Measurements from ENCODE around the gene ITGA6.
"Not testable (repeated sequence)": the region's sequence is repeated elsewhere in the genome, so short reads cannot be mapped to it uniquely, and the experiment has no call there.

The ITGA6 gene

GRCh38 chr2:172525601-172526000 lies 98.2 kb downstream of the ITGA6 start:
- no peaks in the 10 kb centered on the region for H3K79me2 ChIP-seq (ENCODE audit: control insufficient read depth, insufficient read depth, low read length, unreplicated experiment)
- no peak overlapping the region for H3K4me3 ChIP-seq (ENCODE audit: low read depth, low read length)
- H2AFZ ChIP-seq (ENCODE audit: low read length, unreplicated experiment): no peak overlapping the region
- H3K36me3 ChIP-seq (ENCODE audit: insufficient read depth, low read length): peaks cover 6% of the 10 kb centered on the region; the same call in 1 of the 2 replicates
- no peak overlapping the region for H3K27ac ChIP-seq (ENCODE audit: low read depth, low read length)
- no peaks in the 10 kb centered on the region for H3K27me3 ChIP-seq (ENCODE audit: insufficient read depth, low read length)
- no peaks in the 10 kb centered on the region for H3K4me1 ChIP-seq (ENCODE audit: control insufficient read depth, insufficient read depth, low read length, unreplicated experiment)

DNA sequence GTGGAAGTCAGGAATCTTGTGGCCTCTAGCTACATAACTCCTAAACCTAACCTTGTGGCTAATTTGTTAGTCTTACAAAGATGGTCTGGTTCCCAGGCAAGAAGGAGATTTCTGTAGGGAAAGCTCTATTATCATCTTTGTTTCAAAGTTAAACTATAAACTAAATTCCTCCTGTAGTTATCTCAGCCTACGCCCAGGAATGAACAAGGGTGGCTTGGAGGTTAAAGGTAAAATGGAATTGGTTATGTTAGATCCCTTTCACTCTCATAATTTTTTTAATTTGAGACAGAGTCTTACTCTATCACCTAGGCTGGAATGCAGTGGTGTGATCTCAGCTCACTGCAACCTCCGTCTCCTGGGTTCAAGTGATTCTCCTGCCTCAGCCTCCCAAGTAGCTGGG lies 103.9 kb downstream of the ITGA6 start:
- H3K36me3 ChIP-seq (ENCODE audit: insufficient read depth, low read length): peaks cover 12% of the 10 kb centered on the region; the same call in 1 of the 2 replicates
- no peaks in the 10 kb centered on the region for H3K79me2 ChIP-seq (ENCODE audit: control insufficient read depth, insufficient read depth, low read length, unreplicated experiment)
- no peaks in the 10 kb centered on the region for H3K4me1 ChIP-seq (ENCODE audit: control insufficient read depth, insufficient read depth, low read length, unreplicated experiment)
- H3K27me3 ChIP-seq (ENCODE audit: insufficient read depth, low read length): no peaks in the 10 kb centered on the region
- no peak overlapping the region for H2AFZ ChIP-seq (ENCODE audit: low read length, unreplicated experiment)
- no peak overlapping the region for H3K27ac ChIP-seq (ENCODE audit: low read depth, low read length)
- no peak overlapping the region for H3K4me3 ChIP-seq (ENCODE audit: low read depth, low read length)

- not testable (repeated sequence) for H3K4me1 ChIP-seq (ENCODE audit: control insufficient read depth, insufficient read depth, low read length, unreplicated experiment); H3K4me3 ChIP-seq (ENCODE audit: low read depth, low read length); H3K27me3 ChIP-seq (ENCODE audit: insufficient read depth, low read length); H3K79me2 ChIP-seq (ENCODE audit: control insufficient read depth, insufficient read depth, low read length, unreplicated experiment); H3K27ac ChIP-seq (ENCODE audit: low read depth, low read length); H2AFZ ChIP-seq (ENCODE audit: low read length, unreplicated experiment)
- H3K36me3 ChIP-seq (ENCODE audit: insufficient read depth, low read length): peaks cover 12% of the 10 kb centered on the region; the same call in 1 of the 2 replicates
Observed at GRCh38 chr2:172532461-172532860, 105.1 kb downstream of the ITGA6 start.

- H3K36me3 ChIP-seq (ENCODE audit: insufficient read depth, low read length): peaks cover 12% of the 10 kb centered on the region; the same call in 1 of the 2 replicates
Observed at GRCh38 chr2:172533687-172534086, 106.3 kb downstream of the ITGA6 start.

DNA sequence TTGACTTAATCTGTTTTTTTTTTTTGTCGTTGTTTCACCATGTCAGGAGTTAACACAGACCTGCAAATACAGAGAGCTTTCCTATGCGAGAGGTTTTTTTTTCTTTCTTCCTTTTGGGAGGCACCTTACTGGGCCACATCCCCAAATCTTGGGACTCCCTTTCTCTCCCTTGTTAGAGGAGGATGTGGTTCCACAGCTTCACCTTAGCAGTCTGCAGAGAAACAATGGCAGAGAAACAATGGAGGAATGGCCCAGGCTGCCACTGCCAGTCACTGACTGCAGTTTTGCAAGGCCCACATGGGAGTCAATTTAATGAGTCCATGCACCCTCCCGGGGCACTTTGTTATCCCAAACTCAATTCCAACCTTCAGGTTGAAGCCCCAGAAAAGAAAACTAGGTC lies 107.7 kb downstream of the ITGA6 start:
- Histone ChIP-seq H3K4me3 (ENCODE audit: low read depth, low read length) (no peak overlapping the region), H3K27ac (ENCODE audit: low read depth, low read length) (no peak overlapping the region), H3K36me3 (ENCODE audit: insufficient read depth, low read length) (peaks cover 11% of the 10 kb centered on the region; the same call in 1 of the 2 replicates)

More at GRCh38 chr2:172533687-172534086, 106.3 kb downstream of the ITGA6 start:
- Histone ChIP-seq H3K79me2 (ENCODE audit: control insufficient read depth, insufficient read depth, low read length, unreplicated experiment) (no peaks in the 10 kb centered on the region), H3K27me3 (ENCODE audit: insufficient read depth, low read length) (no peaks in the 10 kb centered on the region), H3K27ac (ENCODE audit: low read depth, low read length) (no peak overlapping the region), H3K4me1 (ENCODE audit: control insufficient read depth, insufficient read depth, low read length, unreplicated experiment) (no peaks in the 10 kb centered on the region), H2AFZ (ENCODE audit: low read length, unreplicated experiment) (no peak overlapping the region), H3K4me3 (ENCODE audit: low read depth, low read length) (no peak overlapping the region)

DNA sequence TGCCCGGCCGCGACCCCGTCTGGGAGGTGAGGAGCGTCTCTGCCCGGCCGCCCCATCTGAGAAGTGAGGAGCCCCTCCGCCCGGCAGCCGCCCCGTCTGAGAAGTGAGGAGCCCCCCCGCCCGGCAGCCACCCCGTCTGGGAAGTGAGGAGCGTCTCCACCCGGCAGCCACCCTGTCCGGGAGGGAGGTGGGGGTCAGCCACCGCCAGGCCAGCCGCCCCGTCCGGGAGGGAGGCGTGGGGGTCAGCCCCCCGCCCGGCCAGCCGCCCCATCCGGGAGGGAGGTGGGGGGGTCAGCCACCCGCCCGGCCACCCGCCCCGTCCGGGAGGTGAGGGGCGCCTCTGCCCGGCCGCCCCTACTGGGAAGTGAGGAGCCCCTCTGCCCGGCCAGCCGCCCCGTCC lies 110.5 kb downstream of the ITGA6 start:
- not testable (repeated sequence) for H3K4me1 ChIP-seq (ENCODE audit: control insufficient read depth, insufficient read depth, low read length, unreplicated experiment); H2AFZ ChIP-seq (ENCODE audit: low read length, unreplicated experiment); H3K27ac ChIP-seq (ENCODE audit: low read depth, low read length); H3K4me3 ChIP-seq (ENCODE audit: low read depth, low read length); H3K36me3 ChIP-seq (ENCODE audit: insufficient read depth, low read length); H3K27me3 ChIP-seq (ENCODE audit: insufficient read depth, low read length); H3K79me2 ChIP-seq (ENCODE audit: control insufficient read depth, insufficient read depth, low read length, unreplicated experiment)

More for the DNA sequence above, 107.7 kb downstream of the ITGA6 start:
- H3K27me3 ChIP-seq (ENCODE audit: insufficient read depth, low read length): no peaks in the 10 kb centered on the region
- H2AFZ ChIP-seq (ENCODE audit: low read length, unreplicated experiment): no peak overlapping the region
- H3K4me1 ChIP-seq (ENCODE audit: control insufficient read depth, insufficient read depth, low read length, unreplicated experiment): no peaks in the 10 kb centered on the region
- H3K79me2 ChIP-seq (ENCODE audit: control insufficient read depth, insufficient read depth, low read length, unreplicated experiment): no peaks in the 10 kb centered on the region

DNA sequence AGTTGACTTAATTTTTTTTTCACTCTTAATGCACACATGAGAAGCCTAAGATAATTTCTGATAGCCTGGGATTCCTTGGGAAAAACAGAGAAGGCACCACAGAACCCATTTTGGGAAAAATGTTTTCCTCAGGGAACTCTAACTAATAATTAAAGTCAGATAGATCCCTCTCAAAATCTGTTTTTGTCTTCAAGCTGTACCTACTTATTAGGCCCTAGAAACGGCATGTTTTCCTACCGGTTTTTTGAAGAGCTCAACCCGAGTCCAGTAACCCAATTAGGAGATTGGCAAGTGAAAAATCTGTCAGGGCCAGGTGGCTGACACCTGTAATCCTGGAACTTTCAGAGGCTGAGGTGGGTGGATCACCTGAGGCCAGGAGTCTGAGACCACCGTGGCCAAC lies 112.4 kb downstream of the ITGA6 start:
- H3K79me2 ChIP-seq (ENCODE audit: control insufficient read depth, insufficient read depth, low read length, unreplicated experiment): no peaks in the 10 kb centered on the region
- H3K4me3 ChIP-seq (ENCODE audit: low read depth, low read length): no peak overlapping the region
- no peak overlapping the region for H3K27ac ChIP-seq (ENCODE audit: low read depth, low read length)
- no peak overlapping the region for H2AFZ ChIP-seq (ENCODE audit: low read length, unreplicated experiment)
- no peaks in the 10 kb centered on the region for H3K36me3 ChIP-seq (ENCODE audit: insufficient read depth, low read length)
- H3K27me3 ChIP-seq (ENCODE audit: insufficient read depth, low read length): no peaks in the 10 kb centered on the region
- H3K4me1 ChIP-seq (ENCODE audit: control insufficient read depth, insufficient read depth, low read length, unreplicated experiment): no peaks in the 10 kb centered on the region

GRCh38 chr2:172540421-172540820 lies 113.0 kb downstream of the ITGA6 start:
- Histone ChIP-seq H3K4me1 (ENCODE audit: control insufficient read depth, insufficient read depth, low read length, unreplicated experiment) (no peaks in the 10 kb centered on the region), H3K27ac (ENCODE audit: low read depth, low read length) (no peak overlapping the region), H3K36me3 (ENCODE audit: insufficient read depth, low read length) (no peaks in the 10 kb centered on the region), H2AFZ (ENCODE audit: low read length, unreplicated experiment) (no peak overlapping the region), H3K27me3 (ENCODE audit: insufficient read depth, low read length) (no peaks in the 10 kb centered on the region), H3K79me2 (ENCODE audit: control insufficient read depth, insufficient read depth, low read length, unreplicated experiment) (no peaks in the 10 kb centered on the region), H3K4me3 (ENCODE audit: low read depth, low read length) (no peak overlapping the region)

DNA sequence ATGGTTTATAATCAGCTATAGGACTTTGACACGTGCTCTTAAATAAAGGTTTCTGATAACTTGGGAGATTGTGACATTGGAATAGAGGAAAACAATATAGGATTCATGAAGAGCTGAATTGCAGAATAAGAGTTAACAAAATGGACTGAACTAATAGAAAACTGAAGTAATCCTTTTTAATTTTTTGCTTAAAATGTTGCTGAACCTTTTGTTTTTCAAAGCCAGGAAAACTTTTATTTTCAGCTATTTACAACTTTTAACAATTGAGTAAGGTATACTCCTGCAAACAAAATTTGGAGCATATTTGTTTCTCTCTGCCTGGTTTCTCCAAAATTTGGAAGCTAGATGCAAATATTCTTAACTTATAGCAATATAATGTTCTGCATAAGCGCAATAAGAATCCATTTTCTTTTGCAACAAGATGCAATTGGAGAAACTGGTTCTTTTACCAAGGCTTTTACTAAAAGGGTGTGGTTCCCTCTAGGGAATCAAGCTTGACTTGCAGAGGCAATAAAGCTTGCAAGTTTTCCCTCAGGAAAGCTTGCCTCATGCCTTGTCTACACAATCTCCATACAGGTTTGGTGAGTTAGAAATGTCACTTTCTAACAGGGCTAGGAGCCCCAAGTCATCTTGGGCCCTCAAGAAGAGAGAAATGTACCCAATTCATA lies 118.2 kb downstream of the ITGA6 start:
- peaks cover 10% of the 10 kb centered on the region; the same call in 1 of the 2 replicates for H3K36me3 ChIP-seq (ENCODE audit: insufficient read depth, low read length)
- no peak overlapping the region for H3K4me3 ChIP-seq (ENCODE audit: low read depth, low read length)
- H3K27me3 ChIP-seq (ENCODE audit: insufficient read depth, low read length): no peaks in the 10 kb centered on the region
- H3K27ac ChIP-seq (ENCODE audit: low read depth, low read length): no peak overlapping the region
- H2AFZ ChIP-seq (ENCODE audit: low read length, unreplicated experiment): no peak overlapping the region
- H3K79me2 ChIP-seq (ENCODE audit: control insufficient read depth, insufficient read depth, low read length, unreplicated experiment): no peaks in the 10 kb centered on the region
- H3K4me1 ChIP-seq (ENCODE audit: control insufficient read depth, insufficient read depth, low read length, unreplicated experiment): no peaks in the 10 kb centered on the region

GRCh38 chr2:172549131-172549530 lies 121.7 kb downstream of the ITGA6 start:
- Histone ChIP-seq H3K4me1 (ENCODE audit: control insufficient read depth, insufficient read depth, low read length, unreplicated experiment) (peaks cover 31% of the 10 kb centered on the region), H3K79me2 (ENCODE audit: control insufficient read depth, insufficient read depth, low read length, unreplicated experiment) (peaks cover 6% of the 10 kb centered on the region), H3K27ac (ENCODE audit: low read depth, low read length) (no peak overlapping the region), H2AFZ (ENCODE audit: low read length, unreplicated experiment) (no peak overlapping the region), H3K4me3 (ENCODE audit: low read depth, low read length) (no peak overlapping the region), H3K27me3 (ENCODE audit: insufficient read depth, low read length) (no peaks in the 10 kb centered on the region), H3K36me3 (ENCODE audit: insufficient read depth, low read length) (peaks cover 10% of the 10 kb centered on the region; the same call in 1 of the 2 replicates)

GRCh38 chr2:172549802-172550201 lies 122.4 kb downstream of the ITGA6 start:
- H3K36me3 ChIP-seq (ENCODE audit: insufficient read depth, low read length); H2AFZ ChIP-seq (ENCODE audit: low read length, unreplicated experiment); H3K27me3 ChIP-seq (ENCODE audit: insufficient read depth, low read length); H3K27ac ChIP-seq (ENCODE audit: low read depth, low read length); H3K4me3 ChIP-seq (ENCODE audit: low read depth, low read length): not testable (repeated sequence)
- H3K4me1 ChIP-seq (ENCODE audit: control insufficient read depth, insufficient read depth, low read length, unreplicated experiment): peaks cover 38% of the 10 kb centered on the region
- peaks cover 12% of the 10 kb centered on the region for H3K79me2 ChIP-seq (ENCODE audit: control insufficient read depth, insufficient read depth, low read length, unreplicated experiment)

Measured in ACC112 (cell line).